Measurements from ENCODE around the gene TFPI2.

- peak in 2 of 7 experiments; percentile 22 to 28 for TF ChIP-seq CTCF (IDR thresholded peaks at IDR 0.05)
- TF ChIP-seq POLR2AphosphoS5 (IDR thresholded peaks at IDR 0.05): no peak
- no peak for TF ChIP-seq POLR2A (IDR thresholded peaks at IDR 0.05)
- TF ChIP-seq EP300 (IDR thresholded peaks at IDR 0.05): no peak
These were observed 29.1 kb downstream of the TFPI2 start for GRCh38 chr7:93861325-93861949.

All from stomach (tissue), 4 donors.